Coronary artery (tissue), 2 donors: ENCODE data around the gene THOP1.

Experiments used
- DNase-seq: peaks from one replicate; pipeline ENCODE4 v3.0.0-alpha.2; 2017; ENCODE audit warnings: low spot score
- H3K27ac ChIP-seq, 2 donors: fragments of 200-600 bp; sonication (generic); one replicate each; pipeline ENCODE4 v1.5.1; 2016 to 2019
- H3K4me3 ChIP-seq: fragments of 200-600 bp; sonication (generic); 2 replicates; pipeline ENCODE4 v1.5.1; 2016; ENCODE audit warnings: mild to moderate bottlenecking, moderate library complexity
- CTCF ChIP-seq: fragments of 200-600 bp; sonication (generic); IDR thresholded peaks from one replicate; pipeline ENCODE4 v1.5.1; 2019; ENCODE audit warnings: antibody characterized with exemption

Gene THOP1

DNA sequence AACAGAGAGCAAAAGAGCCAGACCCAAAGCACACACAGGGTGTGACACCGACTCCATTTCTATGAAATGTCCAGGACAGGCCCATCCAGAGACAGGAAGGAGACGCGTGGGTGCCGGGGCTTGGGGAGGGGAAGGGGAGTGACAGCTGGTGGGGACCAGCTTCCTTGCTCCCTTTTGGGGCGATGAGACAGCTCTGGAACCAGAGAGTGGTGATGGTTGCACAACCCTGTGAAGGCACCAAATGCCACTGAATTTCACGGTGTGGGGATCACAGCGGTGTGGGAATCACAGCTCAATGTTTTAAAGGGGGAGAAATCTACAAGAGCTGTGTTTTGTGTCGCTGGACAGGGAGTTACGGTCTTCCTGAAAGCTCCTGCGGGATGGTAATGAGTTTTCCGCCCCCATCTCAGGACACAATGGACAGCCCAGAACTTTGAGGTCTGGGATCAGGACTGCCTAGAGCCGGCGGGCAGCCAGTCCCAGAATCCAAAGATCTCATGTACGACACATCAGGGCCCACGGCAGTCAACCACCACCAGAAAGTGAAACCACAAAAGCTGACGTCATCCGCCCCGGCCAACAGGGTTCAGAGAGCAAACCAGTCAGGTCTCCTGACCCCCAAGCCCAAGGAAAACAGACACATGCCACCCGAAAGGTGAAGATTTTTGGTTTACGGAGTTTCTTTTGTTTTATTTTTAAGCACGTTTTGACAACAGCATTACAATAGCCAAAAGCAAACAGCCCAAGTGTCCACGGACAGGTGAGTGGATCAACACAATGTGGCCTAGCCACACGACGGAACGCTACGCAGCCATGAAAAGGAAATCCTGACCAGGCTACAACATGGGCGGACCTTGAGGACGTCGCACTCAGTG is 9.5 kb upstream of the THOP1 start:
- DNase-seq, result no peak
- TF ChIP-seq CTCF, result no peak
- H3K27ac ChIP-seq, result peak overlapping the region; percentile 46 to 79
- H3K4me3 ChIP-seq, result peak overlapping the region; percentile 51

GRCh38 chr19:2777952-2778683 is 7.2 kb upstream of the THOP1 start:
- no peak for DNase-seq
- H3K27ac ChIP-seq, result no peak overlapping the region
- no peak overlapping the region for H3K4me3 ChIP-seq
- no peak for TF ChIP-seq CTCF

DNA sequence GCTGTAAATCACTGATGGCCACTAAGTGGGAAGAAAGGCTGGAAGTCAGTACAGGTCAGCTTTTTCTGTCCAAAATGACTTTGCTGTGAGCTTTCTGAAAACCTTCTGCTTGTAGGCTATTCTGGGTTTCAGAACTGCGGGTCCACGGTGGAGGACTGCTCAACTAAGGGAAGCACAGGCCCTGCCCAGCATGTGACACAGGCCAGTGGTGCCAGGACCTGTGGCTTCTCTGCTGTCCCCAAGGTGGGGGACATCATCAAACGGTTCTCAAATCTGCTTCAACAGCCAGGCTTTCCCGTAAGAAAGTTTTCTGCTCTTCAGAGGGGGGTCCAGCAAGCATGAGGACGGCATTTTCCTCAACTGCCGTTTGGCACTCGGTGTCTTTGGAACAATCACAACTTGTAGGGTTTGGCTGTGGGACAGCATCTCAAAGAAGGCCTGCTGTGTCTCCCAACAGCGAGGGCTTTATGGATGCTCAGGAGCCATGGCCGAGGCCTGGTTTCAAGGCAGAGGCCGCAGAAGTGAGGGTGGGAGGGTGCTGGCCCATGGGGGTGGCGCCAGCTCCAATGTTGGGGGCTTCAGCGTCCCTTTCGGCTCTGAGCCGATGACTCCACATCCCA is 6.1 kb upstream of the THOP1 start:
- no peak for TF ChIP-seq CTCF
- no peak overlapping the region for H3K27ac ChIP-seq
- DNase-seq, result no peak
- no peak overlapping the region for H3K4me3 ChIP-seq

GRCh38 chr19:2780284-2780683 is 5.0 kb upstream of the THOP1 start:
- Histone ChIP-seq H3K4me3 (no peak overlapping the region), H3K27ac (no peak overlapping the region)
- TF ChIP-seq CTCF, result no peak
- no peak for DNase-seq

GRCh38 chr19:2782329-2782935 is 2.9 kb upstream of the THOP1 start:
- DNase-seq, result no peak
- peak overlapping the region; percentile 88 to 93 for H3K27ac ChIP-seq
- no peak for TF ChIP-seq CTCF
- H3K4me3 ChIP-seq, result peak overlapping the region; percentile 89

GRCh38 chr19:2782936-2783780 is 2.1 kb upstream of the THOP1 start, which contains the start of gene SGTA:
Gene SGTA, minus strand, starts transcription at chr19:2783273. Its CDS starts 14,205 bp downstream, at chr19:2769068.
- no peak for TF ChIP-seq CTCF
- Histone ChIP-seq H3K4me3 (peak within 1 kb of the TSS; percentile 89), H3K27ac (peak within 1 kb of the TSS; percentile 88 to 93)
- DNase-seq, result peak; percentile 99
